Measurements from ENCODE around the gene PARD6B. TPM values are rescaled to one million over a fixed set of nuclear protein-coding genes. Genes with fewer than 3 reads are reported as not detected.
A peak's percentile ranks its signal among the peaks of the same experiment; 100 is the strongest.

The PARD6B gene
- polyA plus RNA-seq, 1 donor from 2014 or later, result 5.9 TPM

GRCh38 chr20:50729901-50730764, 1.2 kb upstream of the PARD6B start:
- TF ChIP-seq REST (IDR thresholded peaks at IDR 0.05; ENCODE audit: borderline replicate concordance), result no peak
- TF ChIP-seq RAD21 (conservative IDR thresholded peaks at IDR 0.05), result no peak
- no peak for TF ChIP-seq SMC3 (conservative IDR thresholded peaks at IDR 0.05; ENCODE audit: poor library complexity)
- no peak for TF ChIP-seq CTCF (IDR thresholded peaks at IDR 0.05; ENCODE audit: poor library complexity, severe bottlenecking)
- TF ChIP-seq EP300 (conservative IDR thresholded peaks at IDR 0.05; ENCODE audit: poor library complexity, severe bottlenecking), result no peak
- no peak for TF ChIP-seq MXI1 (conservative IDR thresholded peaks at IDR 0.05; ENCODE audit: poor library complexity, severe bottlenecking)
- TF ChIP-seq EZH2 (IDR thresholded peaks at IDR 0.05; ENCODE audit: borderline replicate concordance, insufficient read depth, low read length, poor library complexity, severe bottlenecking), result no peak
- no peak for TF ChIP-seq TAF1 (IDR thresholded peaks at IDR 0.05; ENCODE audit: low read depth)
- no peak for TF ChIP-seq POLR2AphosphoS5 (IDR thresholded peaks at IDR 0.05)
- Histone ChIP-seq H3K4me3 (ENCODE audit: low read length) (peak overlapping the region; percentile 90), H3K27ac (ENCODE audit: low read length) (peak overlapping the region; percentile 42), H4K20me1 (ENCODE audit: insufficient read depth) (no peaks in the 10 kb centered on the region), H3K9ac (ENCODE audit: low read length) (peak overlapping the region; percentile 71), H3K79me2 (replicated peaks; ENCODE audit: insufficient read depth, low read length) (peaks cover 19% of the 10 kb centered on the region), H3K36me3 (ENCODE audit: insufficient read depth, low read length) (no peaks in the 10 kb centered on the region), H3K4me2 (ENCODE audit: low read length) (peak overlapping the region; percentile 46), H3K9me2 (ENCODE audit: insufficient read depth, low read length) (no peaks in the 10 kb centered on the region), H3K27me3 (ENCODE audit: insufficient read depth, low read depth, low read length) (no peaks in the 10 kb centered on the region), H2AFZ (ENCODE audit: low read depth, low read length) (peak overlapping the region; percentile 91), H3F3A (ENCODE audit: insufficient read depth, low read length, poor library complexity, severe bottlenecking) (peaks cover 3% of the 10 kb centered on the region), H3K9me3 (ENCODE audit: low read length) (no peaks in the 10 kb centered on the region)

- TF ChIP-seq EP300 (conservative IDR thresholded peaks at IDR 0.05; ENCODE audit: poor library complexity, severe bottlenecking) (no peak), POLR2AphosphoS5 (IDR thresholded peaks at IDR 0.05) (peak; percentile 60), REST (IDR thresholded peaks at IDR 0.05; ENCODE audit: borderline replicate concordance) (no peak), CTCF (IDR thresholded peaks at IDR 0.05; ENCODE audit: poor library complexity, severe bottlenecking) (no peak), EZH2 (IDR thresholded peaks at IDR 0.05; ENCODE audit: borderline replicate concordance, insufficient read depth, low read length, poor library complexity, severe bottlenecking) (no peak), SMC3 (conservative IDR thresholded peaks at IDR 0.05; ENCODE audit: poor library complexity) (no peak), MXI1 (conservative IDR thresholded peaks at IDR 0.05; ENCODE audit: poor library complexity, severe bottlenecking) (peak; percentile 88), RAD21 (conservative IDR thresholded peaks at IDR 0.05) (no peak), TAF1 (IDR thresholded peaks at IDR 0.05; ENCODE audit: low read depth) (no peak)
- no peaks in the 10 kb centered on the region for H3K9me2 ChIP-seq (ENCODE audit: insufficient read depth, low read length)
- H3K36me3 ChIP-seq (ENCODE audit: insufficient read depth, low read length), result no peaks in the 10 kb centered on the region
- peak overlapping the region; percentile 90 for H3K4me3 ChIP-seq (ENCODE audit: low read length)
- H4K20me1 ChIP-seq (ENCODE audit: insufficient read depth), result no peaks in the 10 kb centered on the region
- H3K9me3 ChIP-seq (ENCODE audit: low read length), result no peaks in the 10 kb centered on the region
- H3K4me2 ChIP-seq (ENCODE audit: low read length), result peak overlapping the region; percentile 46
- peak overlapping the region; percentile 71 for H3K9ac ChIP-seq (ENCODE audit: low read length)
- no peaks in the 10 kb centered on the region for H3K27me3 ChIP-seq (ENCODE audit: insufficient read depth, low read depth, low read length)
- H3K79me2 ChIP-seq (replicated peaks; ENCODE audit: insufficient read depth, low read length), result peaks cover 22% of the 10 kb centered on the region
- H3K27ac ChIP-seq (ENCODE audit: low read length), result peak overlapping the region; percentile 42
- H2AFZ ChIP-seq (ENCODE audit: low read depth, low read length), result peak overlapping the region; percentile 91
- H3F3A ChIP-seq (ENCODE audit: insufficient read depth, low read length, poor library complexity, severe bottlenecking), result peaks cover 3% of the 10 kb centered on the region
These were observed 670 bp upstream of the PARD6B start for GRCh38 chr20:50730765-50731054.

All from neural cell (in vitro differentiated cells).